Renal cortex interstitium (tissue), 3 donors: ENCODE results near the gene RBM26. TPM values are rescaled to one million over a fixed set of nuclear protein-coding genes. Genes with fewer than 3 reads are reported as not detected.

Experiments used
- polyA plus RNA-seq, 3 donors: library from polyadenylated mRNA; unstranded; fragments of 120-200 nt; gene quantifications; one replicate each; pipeline ENCODE4 v1.2.1, GENCODE V29; 2013; ENCODE audit not compliant: insufficient read length in 3 of 3

The RBM26 gene
- polyA plus RNA-seq, 3 donors = 72.4 to 87.1 (median 84.5) TPM

Other genes starting within 250 kb of the RBM26 start
- gene NDFIP2, start 74.9 kb upstream of the RBM26 start, polyA plus RNA-seq = 10 to 100 TPM; 53.2 to 65.1 (median 60.4) TPM